Colonic mucosa (tissue), 4 donors: ENCODE results near the gene P3H3. TPM values are rescaled to one million over a fixed set of nuclear protein-coding genes. Genes with fewer than 3 reads are reported as not detected.

Experiments
- DNase-seq: peaks from one replicate; pipeline ENCODE4 v3.0.0-alpha.2; 2020
- H3K27ac ChIP-seq: fragments of 200-600 bp; one replicate; pipeline ENCODE4 v1.8.0; 2021
- H3K27me3 ChIP-seq: fragments of 200-600 bp; one replicate; pipeline ENCODE4 v1.8.0; 2021
- H3K36me3 ChIP-seq: fragments of 200-600 bp; one replicate; pipeline ENCODE4 v1.8.0; 2021
- H3K4me1 ChIP-seq: fragments of 200-600 bp; one replicate; pipeline ENCODE4 v1.8.0; 2021; ENCODE audit warnings: mild to moderate bottlenecking
- H3K4me3 ChIP-seq: fragments of 200-600 bp; one replicate; pipeline ENCODE4 v1.8.0; 2021
- H3K9ac ChIP-seq, 2 donors: one replicate each; pipeline ENCODE4 v1.7.0; 2013; ENCODE audit warnings: control low read depth in 2 of 2, low read depth in 2 of 2, low read length in 2 of 2
- H3K9me3 ChIP-seq: fragments of 200-600 bp; one replicate; pipeline ENCODE4 v1.8.0; 2021
- intact Hi-C: fragments of 100-400 bp; cut with DNase I; formaldehyde crosslinking; loops from one replicate; pipeline ENCODE4 v1.14.1; 2022
- total RNA-seq, 2 donors: library from RNA; stranded (reverse); fragmentation: NEBNext Ultra II Directional in 1 of 2; extraction: Animal tissue kit (Norgen Biotek cat#: 25700) in 1 of 2; gene quantifications; one replicate each; pipeline ENCODE4 v1.2.1, GENCODE V29; 2021
- TF ChIP-seq, protein P1 (sequence below): fragments of 200-600 bp; IDR thresholded peaks from one replicate; pipeline ENCODE4 v1.8.0; 2022; ENCODE audit warnings: antibody characterized with exemption, mild to moderate bottlenecking
- donor health status: healthy.
- donor health status: DM: no; HTN: no; CAD: no.
- donor health status: DM: no; HTN: no; CAD: no.

The P3H3 gene
- total RNA-seq, 2 donors from 2014 or later, result 4.4 to 5.3 TPM

DNA sequence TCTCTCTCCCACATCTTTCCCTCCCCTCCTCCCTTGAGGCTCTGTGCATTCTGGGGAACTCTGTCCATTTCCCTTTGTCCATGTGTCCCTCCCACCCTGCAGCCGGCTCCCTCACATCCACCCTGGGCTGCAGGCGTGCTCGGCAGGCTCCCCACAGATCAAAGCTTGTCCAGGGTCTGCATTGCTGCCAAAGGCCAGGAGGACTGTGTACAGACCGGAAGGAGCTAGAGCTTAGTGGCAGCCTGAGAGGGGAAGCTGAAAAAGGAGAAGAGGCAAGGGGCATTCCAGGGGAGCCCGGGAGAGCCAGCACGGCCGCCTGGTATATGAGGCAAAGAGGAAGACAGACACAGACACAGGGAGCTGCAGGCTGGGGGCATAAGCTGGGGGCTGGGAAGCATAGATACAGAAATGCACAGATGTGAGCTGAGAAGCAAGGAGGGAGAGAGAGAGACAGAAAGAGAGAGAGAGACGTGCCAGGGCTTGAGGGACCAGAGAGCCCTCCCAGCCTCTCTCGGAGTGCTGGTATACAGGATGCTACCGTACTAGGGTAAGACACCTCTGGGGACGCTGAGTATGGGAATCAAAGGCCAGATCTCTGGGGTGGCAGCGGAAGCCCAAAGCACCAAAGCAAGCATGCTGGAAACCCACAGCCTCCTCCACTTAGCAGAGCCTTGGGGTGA is 35.5 kb upstream of the P3H3 start:
- no peak for DNase-seq

DNA sequence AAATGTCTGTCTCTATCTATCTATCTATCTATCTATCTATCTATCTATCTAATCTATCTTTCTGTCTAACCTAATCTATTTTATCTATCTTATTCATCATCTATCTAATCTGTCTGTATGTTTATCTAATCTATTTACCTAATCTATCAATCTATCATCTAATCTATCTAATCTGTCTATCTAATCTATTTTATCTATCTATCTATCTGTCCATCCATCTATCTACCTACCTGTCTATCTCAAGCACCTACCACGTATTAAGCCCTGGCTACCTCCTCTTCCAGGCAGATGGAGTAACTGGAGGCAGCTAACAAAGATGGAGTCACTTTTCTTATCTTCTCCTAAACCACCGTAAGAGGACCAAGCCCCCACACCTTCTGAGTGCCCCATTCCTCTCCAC is 33.1 kb upstream of the P3H3 start:
- TF ChIP-seq, protein P1, sequence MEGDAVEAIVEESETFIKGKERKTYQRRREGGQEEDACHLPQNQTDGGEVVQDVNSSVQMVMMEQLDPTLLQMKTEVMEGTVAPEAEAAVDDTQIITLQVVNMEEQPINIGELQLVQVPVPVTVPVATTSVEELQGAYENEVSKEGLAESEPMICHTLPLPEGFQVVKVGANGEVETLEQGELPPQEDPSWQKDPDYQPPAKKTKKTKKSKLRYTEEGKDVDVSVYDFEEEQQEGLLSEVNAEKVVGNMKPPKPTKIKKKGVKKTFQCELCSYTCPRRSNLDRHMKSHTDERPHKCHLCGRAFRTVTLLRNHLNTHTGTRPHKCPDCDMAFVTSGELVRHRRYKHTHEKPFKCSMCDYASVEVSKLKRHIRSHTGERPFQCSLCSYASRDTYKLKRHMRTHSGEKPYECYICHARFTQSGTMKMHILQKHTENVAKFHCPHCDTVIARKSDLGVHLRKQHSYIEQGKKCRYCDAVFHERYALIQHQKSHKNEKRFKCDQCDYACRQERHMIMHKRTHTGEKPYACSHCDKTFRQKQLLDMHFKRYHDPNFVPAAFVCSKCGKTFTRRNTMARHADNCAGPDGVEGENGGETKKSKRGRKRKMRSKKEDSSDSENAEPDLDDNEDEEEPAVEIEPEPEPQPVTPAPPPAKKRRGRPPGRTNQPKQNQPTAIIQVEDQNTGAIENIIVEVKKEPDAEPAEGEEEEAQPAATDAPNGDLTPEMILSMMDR, result no peak
- DNase-seq, result no peak
- Histone ChIP-seq H3K9me3 (no peaks in the 10 kb centered on the region), H3K36me3 (no peaks in the 10 kb centered on the region), H3K4me1 (no peaks in the 10 kb centered on the region), H3K4me3 (no peak overlapping the region), H3K27ac (no peak overlapping the region), H3K27me3 (no peaks in the 10 kb centered on the region), H3K9ac (no peak overlapping the region)
- intact Hi-C loops, result no loop called here

More for the DNA sequence above, 35.5 kb upstream of the P3H3 start:
- Histone ChIP-seq H3K4me3 (peak overlapping the region; percentile 30), H3K4me1 (no peaks in the 10 kb centered on the region), H3K36me3 (no peaks in the 10 kb centered on the region), H3K9ac (peak overlapping the region in 1 of 2 donors; percentile 3), H3K27me3 (no peaks in the 10 kb centered on the region), H3K27ac (peak overlapping the region; percentile 44), H3K9me3 (no peaks in the 10 kb centered on the region)
- TF ChIP-seq, protein P1, result no peak
- intact Hi-C loops, result no loop called here

DNA sequence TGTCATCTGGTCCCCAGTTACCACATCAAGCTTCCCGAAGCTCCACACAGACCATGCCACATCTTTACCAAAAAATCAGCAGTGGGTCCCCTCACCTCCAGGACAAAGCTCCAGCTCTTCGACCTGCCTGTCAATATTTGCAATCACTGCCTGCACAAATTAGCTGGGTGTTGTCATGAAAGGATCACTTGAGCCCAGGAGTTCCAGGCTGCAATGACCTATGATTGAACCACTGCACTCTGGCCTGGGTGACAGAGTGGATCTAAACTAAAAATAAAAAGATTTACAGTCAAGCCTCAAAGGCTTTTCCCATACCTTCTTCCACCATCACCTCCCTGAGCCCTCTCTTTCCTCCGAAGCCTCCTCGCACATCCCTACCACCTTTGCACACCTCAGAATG is 31.6 kb upstream of the P3H3 start:
- intact Hi-C loops, result no loop called here
- H3K9me3 ChIP-seq, result no peaks in the 10 kb centered on the region

DNA sequence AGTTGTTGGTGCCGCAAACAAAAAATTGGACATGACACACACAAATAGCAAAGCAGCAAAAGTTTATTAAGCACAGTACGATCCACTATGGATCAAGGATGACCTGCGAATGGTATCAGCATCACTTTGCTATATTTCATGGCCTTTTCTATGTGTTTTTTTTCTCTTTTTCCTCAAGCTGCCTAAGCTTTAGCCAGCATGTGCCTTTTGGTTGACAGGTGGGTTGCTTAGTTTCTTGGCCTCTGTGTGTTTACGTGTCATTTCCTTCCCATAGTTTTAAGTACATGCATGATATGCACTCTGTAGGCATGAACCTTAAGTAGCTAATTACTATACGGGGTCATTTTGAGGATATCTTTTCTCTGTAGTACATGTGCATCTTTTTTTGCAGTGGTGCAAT is 29.1 kb upstream of the P3H3 start:
- Histone ChIP-seq H3K4me3 (no peak overlapping the region), H3K27me3 (no peaks in the 10 kb centered on the region), H3K9ac (no peak overlapping the region), H3K4me1 (no peaks in the 10 kb centered on the region), H3K36me3 (no peaks in the 10 kb centered on the region), H3K9me3 (no peaks in the 10 kb centered on the region), H3K27ac (no peak overlapping the region)
- TF ChIP-seq, protein P1, result no peak
- intact Hi-C loops, result no loop called here
- no peak for DNase-seq

More for the DNA sequence above, 31.6 kb upstream of the P3H3 start:
- no peaks in the 10 kb centered on the region for H3K36me3 ChIP-seq
- no peak overlapping the region for H3K9ac ChIP-seq
- H3K27ac ChIP-seq, result no peak overlapping the region
- no peak overlapping the region for H3K4me3 ChIP-seq
- H3K27me3 ChIP-seq, result no peaks in the 10 kb centered on the region
- DNase-seq, result no peak
- TF ChIP-seq, protein P1, result no peak
- H3K4me1 ChIP-seq, result no peaks in the 10 kb centered on the region

DNA sequence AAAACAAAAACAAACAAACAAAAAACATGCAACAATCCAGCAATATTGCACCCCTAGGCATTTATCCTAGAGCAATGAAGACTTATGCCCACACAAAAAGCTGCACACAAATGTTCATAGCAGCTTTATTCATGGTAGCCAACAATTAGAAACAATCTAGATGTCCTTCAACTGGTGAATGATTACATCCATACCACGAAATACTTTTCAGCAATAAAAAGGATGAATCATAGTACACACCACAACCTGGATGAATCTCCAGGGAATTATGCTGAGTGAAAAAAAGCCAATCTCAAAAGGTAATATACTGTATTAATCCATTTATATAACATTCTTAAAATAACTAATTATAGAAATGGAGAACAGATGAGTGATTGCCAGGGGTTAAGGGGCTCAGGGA is 21.0 kb upstream of the P3H3 start:
- DNase-seq, result no peak
- TF ChIP-seq, protein P1, result no peak
- Histone ChIP-seq H3K9me3 (no peaks in the 10 kb centered on the region), H3K4me3 (no peak overlapping the region), H3K27me3 (no peaks in the 10 kb centered on the region), H3K27ac (no peak overlapping the region), H3K4me1 (no peaks in the 10 kb centered on the region), H3K36me3 (no peaks in the 10 kb centered on the region), H3K9ac (no peak overlapping the region)
- intact Hi-C loops, result no loop called here
